H1 (cell line): ENCODE data around the gene SIRT5. TPM values are rescaled to one million over a fixed set of nuclear protein-coding genes. Genes with fewer than 3 reads are reported as not detected.

Experiments used
- CTCF ChIA-PET: fragments of 300-600 bp; sonication (Branson Sonifier 250); formaldehyde crosslinking; loops from one replicate; lab custom pipeline; 2021; ENCODE audit not compliant: partially characterized antibody; lab: Charles Lee
- POLR2A ChIA-PET: fragments of 300-600 bp; sonication (Branson Sonifier 250); formaldehyde crosslinking; loops from one replicate; lab custom pipeline; 2021; ENCODE audit warnings: inconsistent platforms; ENCODE audit not compliant: partially characterized antibody; lab: Charles Lee
- DNase-seq, 2 experiments: peaks; one replicate each; pipeline versions ENCODE4 v3.0.0 to v3.0.0-alpha.2; 2010 to 2022; ENCODE audit warnings: low spot score in 2 of 2, low read depth in 1 of 2, mixed read lengths in 1 of 2
- FAIRE-seq: peaks from 2 replicates; lab custom pipeline; 2011; peaks lifted over from hg19 to GRCh38; lab: Jason Lieb, UNC
- H2AFZ ChIP-seq: 2 replicates; pipeline ENCODE4 v1.8.1; 2012; ENCODE audit warnings: low read length, inconsistent platforms
- H2AK5ac ChIP-seq: 2 replicates; pipeline ENCODE4 v1.6.1; 2013; ENCODE audit warnings: low read depth, low read length
- H2BK120ac ChIP-seq: replicated peaks from 2 replicates; pipeline ENCODE3; 2013; ENCODE audit warnings: low read depth, low read length, inconsistent platforms
- H2BK12ac ChIP-seq: 2 replicates; pipeline ENCODE4 v1.6.1; 2013; ENCODE audit warnings: low read depth, low read length
- H2BK15ac ChIP-seq: 2 replicates; pipeline ENCODE4 v1.6.1; 2013; ENCODE audit warnings: low read length
- H2BK20ac ChIP-seq: 2 replicates; pipeline ENCODE4 v1.6.1; 2013; ENCODE audit warnings: low read length
- H2BK5ac ChIP-seq: 2 replicates; pipeline ENCODE4 v1.6.1; 2013; ENCODE audit warnings: low read depth, low read length
- H3K14ac ChIP-seq: 2 replicates; pipeline ENCODE4 v1.6.1; 2013; ENCODE audit warnings: inconsistent platforms; ENCODE audit not compliant: insufficient read length
- H3K18ac ChIP-seq: 2 replicates; pipeline ENCODE4 v1.6.1; 2013; ENCODE audit warnings: low read length; ENCODE audit errors: extremely low read depth
- H3K23ac ChIP-seq: 2 replicates; pipeline ENCODE4 v1.6.1; 2013; ENCODE audit warnings: inconsistent platforms; ENCODE audit not compliant: insufficient read length
- H3K23me2 ChIP-seq: 2 replicates; pipeline ENCODE4 v1.6.1; 2013; ENCODE audit warnings: low read depth, low read length
- H3K27ac ChIP-seq: 2 replicates; pipeline ENCODE4 v1.6.1; 2011; ENCODE audit warnings: low read depth, low read length, inconsistent platforms
- H3K27me3 ChIP-seq, 4 experiments: replicated peaks in 1 of 4; 1 replicate in 1 of 4; 2 replicates in 3 of 4; pipeline versions ENCODE4 v1.6.1 to v1.8.1; 2011 to 2013; ENCODE audit warnings: low read length in 3 of 4, mild to moderate bottlenecking in 3 of 4, inconsistent platforms in 2 of 4, mixed read lengths in 2 of 4, moderate library complexity in 1 of 4; ENCODE audit not compliant: control insufficient read depth in 3 of 4, insufficient read depth in 3 of 4; ENCODE audit errors: extremely low read depth in 1 of 4
- H3K36me3 ChIP-seq, 4 experiments: 2 replicates each; pipeline versions ENCODE4 v1.6.1 to v1.8.1; 2011 to 2013; ENCODE audit warnings: mild to moderate bottlenecking in 4 of 4, low read length in 3 of 4, moderate library complexity in 2 of 4, control low read depth in 1 of 4, inconsistent platforms in 1 of 4; ENCODE audit not compliant: insufficient read depth in 4 of 4, control insufficient read depth in 2 of 4
- H3K4ac ChIP-seq: replicated peaks from 2 replicates; pipeline ENCODE3; 2013; ENCODE audit warnings: low read length, low read depth, mixed read lengths, inconsistent platforms; ENCODE audit not compliant: insufficient read length
- H3K4me1 ChIP-seq, 4 experiments: replicated peaks in 1 of 4; 1 replicate in 1 of 4; 2 replicates in 3 of 4; pipeline versions ENCODE4 v1.6.1 to v1.8.1; 2011 to 2013; ENCODE audit warnings: low read length in 3 of 4, inconsistent platforms in 2 of 4, mixed read lengths in 1 of 4; ENCODE audit not compliant: insufficient read depth in 4 of 4, control insufficient read depth in 3 of 4
- H3K4me2 ChIP-seq, 2 experiments: 2 replicates each; pipeline versions ENCODE4 v1.6.1 to v1.8.1; 2011 to 2013; ENCODE audit warnings: low read depth in 2 of 2, low read length in 2 of 2, control low read depth in 1 of 2, inconsistent platforms in 1 of 2, mild to moderate bottlenecking in 1 of 2; ENCODE audit not compliant: insufficient read depth in 1 of 2
- H3K4me3 ChIP-seq, 4 experiments: fragments of 200-600, 300-600 bp in 1 of 4; sonication (generic), shearing (Covaris generic), sonication (Bioruptor Twin) in 1 of 4; 2 replicates each; pipeline versions ENCODE4 v1.5.1 to v1.8.1; 2011 to 2016; ENCODE audit warnings: low read length in 4 of 4, low read depth in 3 of 4, control low read depth in 2 of 4, inconsistent platforms in 2 of 4, mild to moderate bottlenecking in 2 of 4, mixed read lengths in 1 of 4, moderate library complexity in 1 of 4; ENCODE audit not compliant: insufficient read depth in 2 of 4; ENCODE audit errors: extremely low read depth in 1 of 4
- H3K56ac ChIP-seq: replicated peaks from 2 replicates; pipeline ENCODE3; 2013; ENCODE audit warnings: low read depth, mild to moderate bottlenecking, mixed read lengths, low read length, inconsistent platforms; ENCODE audit not compliant: insufficient read length
- H3K79me1 ChIP-seq: 2 replicates; pipeline ENCODE4 v1.6.1; 2013; ENCODE audit warnings: low read depth, low read length, control low read depth
- H3K79me2 ChIP-seq, 2 experiments: 2 replicates each; pipeline versions ENCODE4 v1.6.1 to v1.8.1; 2012 to 2013; ENCODE audit warnings: low read length in 2 of 2, mild to moderate bottlenecking in 2 of 2, inconsistent platforms in 1 of 2; ENCODE audit not compliant: insufficient read depth in 2 of 2, control insufficient read depth in 1 of 2
- H3K9ac ChIP-seq, 4 experiments: replicated peaks in 1 of 4; 1 replicate in 1 of 4; 2 replicates in 3 of 4; pipeline versions ENCODE4 v1.6.1 to v1.8.1; 2011 to 2013; ENCODE audit warnings: low read depth in 3 of 4, low read length in 3 of 4, control low read depth in 2 of 4, mild to moderate bottlenecking in 2 of 4, moderate library complexity in 2 of 4, inconsistent platforms in 1 of 4; ENCODE audit errors: extremely low read depth in 1 of 4
- H3K9me3 ChIP-seq, 2 experiments: 2 replicates each; pipeline versions ENCODE4 v1.6.1 to v1.8.1; 2012 to 2013; ENCODE audit warnings: mild to moderate bottlenecking in 2 of 2, moderate library complexity in 2 of 2, control low read depth in 1 of 2, inconsistent platforms in 1 of 2, low read depth in 1 of 2, low read length in 1 of 2, mixed read lengths in 1 of 2; ENCODE audit not compliant: insufficient read depth in 2 of 2
- H4K20me1 ChIP-seq, 2 experiments: replicated peaks in 1 of 2; 2 replicates each; pipeline versions ENCODE3 to v1.8.1; 2011 to 2013; ENCODE audit warnings: inconsistent platforms in 2 of 2, low read length in 2 of 2, mild to moderate bottlenecking in 1 of 2; ENCODE audit not compliant: insufficient read depth in 2 of 2, control insufficient read depth in 1 of 2
- H4K5ac ChIP-seq: 2 replicates; pipeline ENCODE4 v1.6.1; 2013; ENCODE audit warnings: low read length, low read depth, mixed read lengths, inconsistent platforms; ENCODE audit not compliant: insufficient read length
- H4K8ac ChIP-seq: 2 replicates; pipeline ENCODE4 v1.8.0; 2013; ENCODE audit warnings: mild to moderate bottlenecking, moderate library complexity, low read length, inconsistent platforms; ENCODE audit not compliant: insufficient read depth; ENCODE audit errors: extremely low read depth
- H4K91ac ChIP-seq: replicated peaks from 2 replicates; pipeline ENCODE3; 2013; ENCODE audit warnings: low read length, mixed read lengths, inconsistent platforms; ENCODE audit not compliant: insufficient read length
- CBX5 ChIP-seq: fragments of 300-800, 300-1000 bp; sonication (generic); IDR thresholded peaks from 2 replicates; pipeline ENCODE4 v1.7.1; 2016; ENCODE audit warnings: antibody characterized with exemption, low read length, low read depth
- CHD1 ChIP-seq: IDR thresholded peaks from 2 replicates; pipeline ENCODE4 v1.6.1; 2012; ENCODE audit warnings: low read depth, low read length, improper control_type of control experiment
- JUND ChIP-seq: IDR thresholded peaks from 2 replicates; pipeline ENCODE4 v1.6.1; 2011; ENCODE audit warnings: mild to moderate bottlenecking, improper control_type of control experiment, low read length
- KDM1A ChIP-seq: fragments of 200-600, 300-600 bp; sonication (generic); IDR thresholded peaks from 2 replicates; pipeline ENCODE4 v1.7.1; 2016; ENCODE audit warnings: mild to moderate bottlenecking, low read length, borderline replicate concordance
- NANOG ChIP-seq: IDR thresholded peaks from 2 replicates; pipeline ENCODE4 v1.6.1; 2011; ENCODE audit warnings: low read length, low read depth, mild to moderate bottlenecking, inconsistent platforms; ENCODE audit not compliant: insufficient read depth, poor library complexity, severe bottlenecking
- POLR2AphosphoS5 ChIP-seq: IDR thresholded peaks from 2 replicates; pipeline ENCODE4 v1.6.1; 2011; ENCODE audit warnings: low read depth, low read length
- POU5F1 ChIP-seq: IDR thresholded peaks from 2 replicates; pipeline ENCODE4 v1.6.1; 2011; ENCODE audit warnings: low read depth, mild to moderate bottlenecking, low read length, moderate library complexity
- SP2 ChIP-seq: IDR thresholded peaks from 2 replicates; pipeline ENCODE4 v1.6.1; 2012; ENCODE audit warnings: mild to moderate bottlenecking, low read length, inconsistent platforms
- SUZ12 ChIP-seq: fragments of 200-600 bp; sonication (generic); IDR thresholded peaks from 2 replicates; pipeline ENCODE4 v1.6.1; 2012; ENCODE audit warnings: mild to moderate bottlenecking, inconsistent platforms, low read length, moderate library complexity, mixed read lengths
- WGBS, 2 experiments: shearing (Covaris generic) in 1 of 2; methylation state at CpG; one replicate each; pipeline versions ENCODE4 v1.1.6 to v1.1.7; 2013 to 2015; ENCODE audit warnings: low lambda C conversion rate in 2 of 2, mixed read lengths in 2 of 2, inconsistent platforms in 1 of 2, low coverage in 1 of 2, missing lambda C conversion rate in 1 of 2; ENCODE audit not compliant: insufficient replicate concordance in 2 of 2, insufficient coverage in 1 of 2, insufficient read length in 1 of 2; ENCODE audit errors: extremely low coverage in 1 of 2, missing lambda C conversion rate in 1 of 2; 5-methylcytosine and 5-hydroxymethylcytosine counted together
- polyA plus RNA-seq, 7 experiments: library from polyadenylated mRNA; depleted of rRNA in 3 of 7; stranded (reverse) in 5 of 7; unstranded in 2 of 7; fragments of >200 nt in 5 of 7; fragments of 200-250 nt in 2 of 7; gene quantifications; 1 replicate in 5 of 7; 2 replicates in 1 of 7; 4 replicates in 1 of 7; pipeline versions ENCODE4 v1.2.1 to v1.2.3, GENCODE V29; 2011 to 2013; ENCODE audit warnings: missing spikeins in 2 of 7, mixed read lengths in 2 of 7
- total RNA-seq: library from RNA; stranded (reverse); fragmentation: NEBNext Ultra II Directional; extraction: Animal tissue kit (Norgen Biotek cat#: 25700); gene quantifications from 2 replicates; pipeline ENCODE4 v1.2.1, GENCODE V29; 2021
- TF ChIP-seq, protein P1 (sequence below): IDR thresholded peaks from 2 replicates; pipeline ENCODE4 v1.6.1; 2012; ENCODE audit warnings: inconsistent platforms

Gene SIRT5
- total and polyA plus RNA-seq, 2 of the 8 experiments (the other 6 are each of a cell fraction or from before 2014, with no cell fraction given), result 7.4 to 14.7 TPM

DNA sequence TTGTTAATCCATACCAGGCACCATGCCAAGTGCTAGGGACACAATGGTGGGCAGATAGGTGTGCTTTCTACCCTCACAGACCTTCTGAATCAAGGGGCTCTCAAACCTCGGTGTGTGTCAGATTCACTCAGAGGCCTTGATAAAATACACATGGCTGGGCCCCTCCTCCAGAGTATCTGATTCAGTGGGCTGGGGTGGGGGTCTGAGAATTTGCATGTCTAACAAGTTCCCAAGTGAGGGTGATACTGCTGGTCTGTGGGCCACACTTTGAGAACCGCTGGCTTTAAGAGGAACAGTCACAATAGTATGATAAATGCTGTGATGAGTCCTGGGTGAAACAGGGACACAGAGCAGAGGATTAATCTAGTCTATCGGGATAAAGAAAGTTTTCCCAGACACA, 35.8 kb upstream of the SIRT5 start:
- Histone ChIP-seq H3K4me1 (peaks cover 5 to 12% (median 9%) of the 10 kb centered on the region in 4 experiments; a peak in 5 of 7 replicates), H2AFZ (no peak overlapping the region), H3K4me2 (no peak overlapping the region), H3K79me1 (no peaks in the 10 kb centered on the region), H3K18ac (no peak overlapping the region), H2AK5ac (no peak overlapping the region), H4K8ac (no peak overlapping the region), H4K5ac (no peak overlapping the region), H3K4ac (no peak overlapping the region), H3K9ac (no peak overlapping the region), H4K20me1 (no peaks in the 10 kb centered on the region), H3K9me3 (0 out of 4 replicates have a peak, but pooled peaks cover 0 to 3% of the 10 kb centered on the region in 2 experiments), H3K14ac (no peak overlapping the region), H2BK120ac (no peak overlapping the region), H2BK15ac (no peak overlapping the region), H4K91ac (no peak overlapping the region), H3K56ac (no peak overlapping the region), H2BK5ac (no peak overlapping the region), H3K27ac (no peak overlapping the region), H3K27me3 (no peaks in the 10 kb centered on the region), H3K4me3 (no peak overlapping the region), H3K36me3 (no peaks in the 10 kb centered on the region), H2BK20ac (0 out of 2 replicates have a peak overlapping the region, but pooled peaks have one; percentile 27), H3K23ac (no peak overlapping the region), H3K23me2 (no peaks in the 10 kb centered on the region), H2BK12ac (peak overlapping the region; percentile 13; the same call in 1 of the 2 replicates), H3K79me2 (no peaks in the 10 kb centered on the region)
- 84% methylated on average over 3 of the region's 3 CpGs; no CpG with 5 or more reads in 1 of the 2 experiments for WGBS, 2 experiments
- FAIRE-seq (no peak), DNase-seq (no peak)
- CTCF ChIA-PET, result interaction anchor here (0.9 to 1.9 kb wide), 7 partner anchors 10 to 208 kb away, joined by 3 to 8 read pairs (median 4); partner anchors contain the start of gene GFOD1
- POLR2A ChIA-PET, result no interaction called here
- no peak for TF ChIP-seq CHD1
- TF ChIP-seq KDM1A, result no peak
- no peak for TF ChIP-seq SUZ12
- TF ChIP-seq POU5F1, result no peak
- no peak for TF ChIP-seq NANOG
- no peak for TF ChIP-seq JUND
- no peak for TF ChIP-seq POLR2AphosphoS5
- TF ChIP-seq SP2, result no peak
- TF ChIP-seq CBX5, result no peak
- TF ChIP-seq, protein P1, sequence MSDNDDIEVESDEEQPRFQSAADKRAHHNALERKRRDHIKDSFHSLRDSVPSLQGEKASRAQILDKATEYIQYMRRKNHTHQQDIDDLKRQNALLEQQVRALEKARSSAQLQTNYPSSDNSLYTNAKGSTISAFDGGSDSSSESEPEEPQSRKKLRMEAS, result no peak
